Calu3 (cell line): Measurements from ENCODE around the gene ULBP2. TPM values are rescaled to one million over a fixed set of nuclear protein-coding genes. Genes with fewer than 3 reads are reported as not detected.
A peak's percentile ranks its signal among the peaks of the same experiment; 100 is the strongest.
"Not testable (repeated sequence)": the region's sequence is repeated elsewhere in the genome, so short reads cannot be mapped to it uniquely, and the experiment has no call there.

Experiments
- BruUV-seq: library from RNA; stranded (reverse); fragments of 400-500 nt; replicated peaks from 2 replicates; lab custom pipeline; 2021; lab: Mats Ljungman, UMichigan
- CTCF ChIA-PET: fragments of 300-600 bp; sonication (Branson Sonifier 250); formaldehyde crosslinking; loops from one replicate; lab custom pipeline; 2022; ENCODE audit warnings: antibody characterized with exemption; lab: Charles Lee
- DNase-seq: peaks from one replicate; pipeline ENCODE4 v3.0.0; 2022
- H3K27ac Mint-ChIP-seq: one replicate; pipeline ENCODE4 v1.8.0; 2022; ENCODE audit warnings: mixed read lengths; ENCODE audit not compliant: unreplicated experiment
- H3K27me3 Mint-ChIP-seq: one replicate; pipeline ENCODE4 v1.8.0; 2022; ENCODE audit warnings: mixed read lengths; ENCODE audit not compliant: unreplicated experiment
- H3K36me3 Mint-ChIP-seq: one replicate; pipeline ENCODE4 v1.8.0; 2022; ENCODE audit warnings: mild to moderate bottlenecking, moderate library complexity, mixed read lengths; ENCODE audit not compliant: insufficient read depth, unreplicated experiment
- H3K4me1 Mint-ChIP-seq: one replicate; pipeline ENCODE4 v1.8.0; 2022; ENCODE audit warnings: mild to moderate bottlenecking, low read depth, mixed read lengths; ENCODE audit not compliant: unreplicated experiment
- H3K4me3 Mint-ChIP-seq: one replicate; pipeline ENCODE4 v1.8.0; 2022; ENCODE audit warnings: mild to moderate bottlenecking, low read depth, moderate library complexity, mixed read lengths; ENCODE audit not compliant: unreplicated experiment
- H3K9me3 Mint-ChIP-seq: one replicate; pipeline ENCODE4 v1.8.0; 2022; ENCODE audit warnings: low read depth, mixed read lengths; ENCODE audit not compliant: unreplicated experiment
- CTCF ChIP-seq: fragments of 200-600 bp; IDR thresholded peaks from one replicate; pipeline ENCODE4 v1.8.0; 2022; ENCODE audit warnings: antibody characterized with exemption; ENCODE audit not compliant: unreplicated experiment
- intact Hi-C: fragments of 100-400 bp; cut with micrococcal nuclease; formaldehyde crosslinking; loops from one replicate; pipeline ENCODE4 v1.10.0; 2022; ENCODE audit not compliant: unreplicated experiment
- total RNA-seq: library from RNA; stranded (reverse); gene quantifications from 2 replicates; pipeline ENCODE4 v1.2.3, GENCODE V29; 2022

The ULBP2 gene
- total RNA-seq, 1 experiment from 2014 or later = 7.1 TPM

GRCh38 chr6:149925253-149925973 is 16.4 kb upstream of the ULBP2 start:
- H3K4me1 Mint-ChIP-seq = peaks cover 7% of the 10 kb centered on the region
- BruUV-seq = no TSS peak
- peaks cover 11% of the 10 kb centered on the region for H3K36me3 Mint-ChIP-seq
- H3K27me3 Mint-ChIP-seq = peaks cover 29% of the 10 kb centered on the region
- no peak for TF ChIP-seq CTCF
- no peak overlapping the region for H3K27ac Mint-ChIP-seq
- H3K9me3 Mint-ChIP-seq = no peaks in the 10 kb centered on the region
- no peak for DNase-seq
- CTCF ChIA-PET = interaction anchor here (0.7 kb wide), 1 partner anchor 62 kb away, joined by 3 read pairs; no protein-coding TSS in a partner anchor
- peak overlapping the region; percentile 67 for H3K4me3 Mint-ChIP-seq
- intact Hi-C loops = loop anchor here (5.0 to 10.0 kb wide), 3 partner anchors 61 to 381 kb away; partner anchors contain the start of genes LRP11 and PPIL4

GRCh38 chr6:149925974-149926777 is 15.6 kb upstream of the ULBP2 start:
- peak overlapping the region; percentile 67 for H3K4me3 Mint-ChIP-seq
- H3K4me1 Mint-ChIP-seq = peaks cover 7% of the 10 kb centered on the region
- H3K27ac Mint-ChIP-seq = no peak overlapping the region
- no TSS peak for BruUV-seq
- no peaks in the 10 kb centered on the region for H3K9me3 Mint-ChIP-seq
- DNase-seq = peak; percentile 91
- CTCF ChIA-PET = interaction anchor here (0.7 kb wide), 1 partner anchor 63 kb away, joined by 3 read pairs; no protein-coding TSS in a partner anchor
- peaks cover 35% of the 10 kb centered on the region for H3K27me3 Mint-ChIP-seq
- peaks cover 11% of the 10 kb centered on the region for H3K36me3 Mint-ChIP-seq
- peak; percentile 66 for TF ChIP-seq CTCF
- intact Hi-C loops = loop anchor here (1.0 to 10.0 kb wide), 4 partner anchors 61 to 381 kb away; partner anchors contain the start of genes LRP11 and PPIL4

- H3K27ac Mint-ChIP-seq, CTCF ChIA-PET, BruUV-seq, DNase-seq, H3K9me3 Mint-ChIP-seq, H3K4me1 Mint-ChIP-seq, H3K4me3 Mint-ChIP-seq: not testable (repeated sequence)
- intact Hi-C loops = loop anchor here (5.0 to 10.0 kb wide), 3 partner anchors 62 to 382 kb away; partner anchors contain the start of genes LRP11 and PPIL4
- peaks cover 42% of the 10 kb centered on the region for H3K27me3 Mint-ChIP-seq
- H3K36me3 Mint-ChIP-seq = peaks cover 11% of the 10 kb centered on the region
These were observed 14.8 kb upstream of the ULBP2 start for GRCh38 chr6:149927025-149927424.

GRCh38 chr6:149929422-149929821 is 12.4 kb upstream of the ULBP2 start:
- H3K9me3 Mint-ChIP-seq = no peaks in the 10 kb centered on the region
- BruUV-seq = no TSS peak
- intact Hi-C loops = loop anchor here (5.0 to 10.0 kb wide), 3 partner anchors 65 to 385 kb away; partner anchors contain the start of genes LRP11 and PPIL4
- peak; percentile 22 for DNase-seq
- H3K4me1 Mint-ChIP-seq = no peaks in the 10 kb centered on the region
- TF ChIP-seq CTCF = peak; percentile 20
- CTCF ChIA-PET = interaction anchor here (0.6 kb wide), 1 partner anchor 402 kb away, joined by 3 read pairs; no protein-coding TSS in a partner anchor
- peaks cover 66% of the 10 kb centered on the region for H3K27me3 Mint-ChIP-seq
- no peak overlapping the region for H3K27ac Mint-ChIP-seq
- no peaks in the 10 kb centered on the region for H3K36me3 Mint-ChIP-seq
- H3K4me3 Mint-ChIP-seq = no peak overlapping the region
